GM23338 (cell line): ENCODE measurements around the gene IL24. TPM values are rescaled to one million over a fixed set of nuclear protein-coding genes. Genes with fewer than 3 reads are reported as not detected.

Source experiments
- ATAC-seq: fragments of 200-7000 bp; cut with Tn5 transposase; 3 replicates; pipeline ENCODE4 v1.9.1; 2020
- DNase-seq: peaks from one replicate; pipeline ENCODE4 v3.0.0-alpha.2; 2015; ENCODE audit warnings: low spot score
- H2AFZ ChIP-seq: fragments of 200-600 bp; sonication (generic); 2 replicates; pipeline ENCODE4 v1.8.0; 2016; ENCODE audit warnings: antibody characterized with exemption, mild to moderate bottlenecking, moderate library complexity
- H3F3A ChIP-seq: fragments of 200-600 bp; sonication (generic); replicated peaks from 2 replicates; pipeline ENCODE4 v1.8.0; 2017; ENCODE audit warnings: antibody characterized with exemption, mixed run types, low read depth
- H3K27ac ChIP-seq: fragments of 200-600 bp; sonication (generic); 2 replicates; pipeline ENCODE4 v1.6.1; 2016; ENCODE audit warnings: low read depth
- H3K27me3 ChIP-seq: fragments of 200-600 bp; sonication (generic); 2 replicates; pipeline ENCODE4 v1.8.0; 2016; ENCODE audit warnings: mild to moderate bottlenecking, mixed run types, moderate library complexity; ENCODE audit not compliant: insufficient read depth
- H3K36me3 ChIP-seq: fragments of 200-600 bp; sonication (generic); 2 replicates; pipeline ENCODE4 v1.8.0; 2016; ENCODE audit warnings: mild to moderate bottlenecking; ENCODE audit not compliant: insufficient read depth
- H3K4me1 ChIP-seq: fragments of 200-600 bp; sonication (generic); 2 replicates; pipeline ENCODE4 v1.8.0; 2016; ENCODE audit warnings: mild to moderate bottlenecking, moderate library complexity; ENCODE audit not compliant: insufficient read depth
- H3K4me2 ChIP-seq: fragments of 200-600 bp; sonication (generic); 2 replicates; pipeline ENCODE4 v1.7.1; 2017; ENCODE audit warnings: mixed run types
- H3K4me3 ChIP-seq: fragments of 200-600 bp; sonication (generic); 2 replicates; pipeline ENCODE4 v1.6.1; 2016; ENCODE audit warnings: mixed run types
- H3K79me2 ChIP-seq: fragments of 200-600 bp; sonication (generic); replicated peaks from 2 replicates; pipeline ENCODE4 v1.8.0; 2017; ENCODE audit warnings: mild to moderate bottlenecking; ENCODE audit not compliant: insufficient read depth
- H3K9me2 ChIP-seq: fragments of 200-600 bp; sonication (generic); 2 replicates; pipeline ENCODE4 v1.8.0; 2017; ENCODE audit not compliant: insufficient read depth
- H4K20me1 ChIP-seq: fragments of 200-600 bp; sonication (generic); replicated peaks from 2 replicates; pipeline ENCODE4 v1.8.0; 2017; ENCODE audit warnings: mild to moderate bottlenecking; ENCODE audit not compliant: insufficient read depth
- H3K27ac Mint-ChIP-seq: 2 replicates; pipeline ENCODE4 v1.8.0; 2020; ENCODE audit warnings: inconsistent platforms, mild to moderate bottlenecking, moderate library complexity, mixed read lengths
- H3K27me3 Mint-ChIP-seq: 3 replicates; pipeline ENCODE4 v1.8.0; 2022; ENCODE audit warnings: low read depth, mild to moderate bottlenecking, moderate library complexity, mixed read lengths, inconsistent platforms; ENCODE audit not compliant: insufficient read depth, poor library complexity
- H3K36me3 Mint-ChIP-seq: 3 replicates; pipeline ENCODE4 v1.8.0; 2021; ENCODE audit warnings: low read depth, mild to moderate bottlenecking, inconsistent platforms, moderate library complexity, mixed read lengths
- H3K4me1 Mint-ChIP-seq: 3 replicates; pipeline ENCODE4 v1.8.0; 2020; ENCODE audit warnings: mild to moderate bottlenecking, inconsistent platforms, mixed read lengths
- H3K4me3 Mint-ChIP-seq: 3 replicates; pipeline ENCODE4 v1.8.0; 2021; ENCODE audit warnings: moderate library complexity, mild to moderate bottlenecking, inconsistent platforms, mixed read lengths
- H3K9me3 Mint-ChIP-seq: 3 replicates; pipeline ENCODE4 v1.8.0; 2020; ENCODE audit warnings: moderate library complexity, mild to moderate bottlenecking, inconsistent platforms, mixed read lengths
- CREB1 ChIP-seq: fragments of 250-450 bp; sonication (Bioruptor Pico); IDR thresholded peaks from 2 replicates; pipeline ENCODE4 v1.5.0; 2020; ENCODE audit warnings: low read depth, mild to moderate bottlenecking, moderate library complexity
- ETS1 ChIP-seq: IDR thresholded peaks from 2 replicates; pipeline ENCODE4 v1.6.1; 2016; ENCODE audit warnings: antibody characterized with exemption
- EZH2 ChIP-seq: fragments of 200-600 bp; sonication (generic); IDR thresholded peaks from one replicate; pipeline ENCODE4 v1.8.0; 2017; ENCODE audit warnings: antibody characterized with exemption, mild to moderate bottlenecking, low read depth; ENCODE audit not compliant: unreplicated experiment
- JUNB ChIP-seq: IDR thresholded peaks from one replicate; pipeline ENCODE4 v1.6.1; 2016; ENCODE audit warnings: antibody characterized with exemption; ENCODE audit not compliant: unreplicated experiment
- NANOG ChIP-seq: IDR thresholded peaks from 2 replicates; pipeline ENCODE4 v1.6.1; 2016; ENCODE audit warnings: antibody characterized with exemption, borderline replicate concordance
- POLR2AphosphoS5 ChIP-seq: IDR thresholded peaks from 2 replicates; pipeline ENCODE4 v1.6.1; 2016; ENCODE audit warnings: antibody characterized with exemption, low read depth
- polyA plus RNA-seq: library from polyadenylated mRNA; unstranded; fragments of >200 nt; fragmentation: Nextera tagmentation; extraction: Ambion mirVana; gene quantifications from 2 replicates; pipeline ENCODE4 v1.2.1, GENCODE V29; 2016
- total RNA-seq: library from RNA; depleted of rRNA; stranded (reverse); fragments of >200 nt; shearing (Covaris generic); gene quantifications from 2 replicates; pipeline ENCODE4 v1.2.3, GENCODE V29; 2014
- TF ChIP-seq, protein P1 (sequence below): IDR thresholded peaks from one replicate; pipeline ENCODE4 v1.6.1; 2018; ENCODE audit warnings: antibody characterized with exemption; ENCODE audit not compliant: unreplicated experiment
- TF ChIP-seq, protein P2 (sequence below), 2 experiments: fragments of 200-600 bp in 1 of 2; sonication (generic) in 1 of 2; conservative IDR thresholded peaks; 2 replicates each; pipeline versions ENCODE4 v1.5.1 to v1.6.1; 2016 to 2017; ENCODE audit warnings: antibody characterized with exemption in 2 of 2, low read depth in 2 of 2, mild to moderate bottlenecking in 2 of 2, moderate library complexity in 1 of 2

The IL24 gene
- total and polyA plus RNA-seq, 2 experiments from 2014 or later = not detected

GRCh38 chr1:206913766-206914537 is 16.7 kb downstream of the IL24 start (continued):
- no peak for TF ChIP-seq ETS1
- no peak for TF ChIP-seq POLR2AphosphoS5
- TF ChIP-seq, protein P1, sequence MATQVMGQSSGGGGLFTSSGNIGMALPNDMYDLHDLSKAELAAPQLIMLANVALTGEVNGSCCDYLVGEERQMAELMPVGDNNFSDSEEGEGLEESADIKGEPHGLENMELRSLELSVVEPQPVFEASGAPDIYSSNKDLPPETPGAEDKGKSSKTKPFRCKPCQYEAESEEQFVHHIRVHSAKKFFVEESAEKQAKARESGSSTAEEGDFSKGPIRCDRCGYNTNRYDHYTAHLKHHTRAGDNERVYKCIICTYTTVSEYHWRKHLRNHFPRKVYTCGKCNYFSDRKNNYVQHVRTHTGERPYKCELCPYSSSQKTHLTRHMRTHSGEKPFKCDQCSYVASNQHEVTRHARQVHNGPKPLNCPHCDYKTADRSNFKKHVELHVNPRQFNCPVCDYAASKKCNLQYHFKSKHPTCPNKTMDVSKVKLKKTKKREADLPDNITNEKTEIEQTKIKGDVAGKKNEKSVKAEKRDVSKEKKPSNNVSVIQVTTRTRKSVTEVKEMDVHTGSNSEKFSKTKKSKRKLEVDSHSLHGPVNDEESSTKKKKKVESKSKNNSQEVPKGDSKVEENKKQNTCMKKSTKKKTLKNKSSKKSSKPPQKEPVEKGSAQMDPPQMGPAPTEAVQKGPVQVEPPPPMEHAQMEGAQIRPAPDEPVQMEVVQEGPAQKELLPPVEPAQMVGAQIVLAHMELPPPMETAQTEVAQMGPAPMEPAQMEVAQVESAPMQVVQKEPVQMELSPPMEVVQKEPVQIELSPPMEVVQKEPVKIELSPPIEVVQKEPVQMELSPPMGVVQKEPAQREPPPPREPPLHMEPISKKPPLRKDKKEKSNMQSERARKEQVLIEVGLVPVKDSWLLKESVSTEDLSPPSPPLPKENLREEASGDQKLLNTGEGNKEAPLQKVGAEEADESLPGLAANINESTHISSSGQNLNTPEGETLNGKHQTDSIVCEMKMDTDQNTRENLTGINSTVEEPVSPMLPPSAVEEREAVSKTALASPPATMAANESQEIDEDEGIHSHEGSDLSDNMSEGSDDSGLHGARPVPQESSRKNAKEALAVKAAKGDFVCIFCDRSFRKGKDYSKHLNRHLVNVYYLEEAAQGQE = no peak
- no peak for TF ChIP-seq EZH2
- TF ChIP-seq, protein P2, sequence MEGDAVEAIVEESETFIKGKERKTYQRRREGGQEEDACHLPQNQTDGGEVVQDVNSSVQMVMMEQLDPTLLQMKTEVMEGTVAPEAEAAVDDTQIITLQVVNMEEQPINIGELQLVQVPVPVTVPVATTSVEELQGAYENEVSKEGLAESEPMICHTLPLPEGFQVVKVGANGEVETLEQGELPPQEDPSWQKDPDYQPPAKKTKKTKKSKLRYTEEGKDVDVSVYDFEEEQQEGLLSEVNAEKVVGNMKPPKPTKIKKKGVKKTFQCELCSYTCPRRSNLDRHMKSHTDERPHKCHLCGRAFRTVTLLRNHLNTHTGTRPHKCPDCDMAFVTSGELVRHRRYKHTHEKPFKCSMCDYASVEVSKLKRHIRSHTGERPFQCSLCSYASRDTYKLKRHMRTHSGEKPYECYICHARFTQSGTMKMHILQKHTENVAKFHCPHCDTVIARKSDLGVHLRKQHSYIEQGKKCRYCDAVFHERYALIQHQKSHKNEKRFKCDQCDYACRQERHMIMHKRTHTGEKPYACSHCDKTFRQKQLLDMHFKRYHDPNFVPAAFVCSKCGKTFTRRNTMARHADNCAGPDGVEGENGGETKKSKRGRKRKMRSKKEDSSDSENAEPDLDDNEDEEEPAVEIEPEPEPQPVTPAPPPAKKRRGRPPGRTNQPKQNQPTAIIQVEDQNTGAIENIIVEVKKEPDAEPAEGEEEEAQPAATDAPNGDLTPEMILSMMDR (conservative IDR thresholded peaks at IDR 0.05; ENCODE audit: low read depth in 2 of 2) = no peak

DNA sequence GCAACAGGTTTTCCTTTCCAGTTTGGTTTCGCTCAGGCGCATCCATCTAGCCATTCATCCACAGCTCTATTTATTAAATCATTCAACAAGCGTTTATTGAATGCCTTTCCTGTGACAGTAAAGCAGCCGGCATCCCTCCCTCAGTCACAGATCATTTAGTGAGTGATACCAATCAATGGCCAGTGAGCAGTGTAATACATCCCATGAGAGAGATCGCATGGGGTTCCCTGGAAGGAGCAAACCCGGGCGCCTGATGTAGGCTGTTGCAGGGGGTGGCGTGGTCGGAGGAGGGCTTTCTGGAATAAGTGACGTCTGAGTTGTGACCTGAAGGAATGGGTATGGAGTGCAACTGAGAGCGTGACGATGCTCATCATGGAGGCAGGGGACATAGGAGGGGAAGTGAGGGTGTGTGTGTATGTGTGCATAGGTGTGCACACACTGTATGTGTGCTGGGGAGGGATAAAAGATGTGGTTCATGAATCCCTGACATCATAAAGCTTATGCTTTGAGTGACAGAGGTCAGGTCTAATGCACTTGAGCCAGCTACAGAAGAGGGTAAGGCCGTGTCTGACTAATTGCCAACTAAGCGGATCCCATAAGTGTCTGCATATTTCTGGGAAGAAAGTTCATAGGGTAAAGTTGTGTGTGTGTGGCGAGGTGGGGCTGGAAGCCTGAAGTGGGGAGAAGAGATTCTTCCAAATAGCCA is 17.9 kb downstream of the IL24 start:
- no peaks in the 10 kb centered on the region for H3K36me3 ChIP-seq
- H3K36me3 Mint-ChIP-seq = no peaks in the 10 kb centered on the region
- no peak overlapping the region for H2AFZ ChIP-seq
- no peak overlapping the region for H3K4me3 ChIP-seq
- H3K27ac ChIP-seq = no peak overlapping the region
- H3K27ac Mint-ChIP-seq = no peak overlapping the region
- DNase-seq (no peak), ATAC-seq (no peak)
- peaks cover 9% of the 10 kb centered on the region for H3K27me3 ChIP-seq
- no peak overlapping the region for H3K4me3 Mint-ChIP-seq
- H4K20me1 ChIP-seq = no peaks in the 10 kb centered on the region
- H3K4me1 ChIP-seq = no peaks in the 10 kb centered on the region; the same call in 1 of the 2 replicates
- H3K79me2 ChIP-seq = no peaks in the 10 kb centered on the region
- no peaks in the 10 kb centered on the region for H3K9me2 ChIP-seq
- TF ChIP-seq, protein P2 (conservative IDR thresholded peaks at IDR 0.05; ENCODE audit: low read depth in 2 of 2) = no peak
- TF ChIP-seq CREB1 (CRISPR knock-in tag) (no peak), JUNB (no peak), EZH2 (no peak), NANOG (no peak)
- TF ChIP-seq, protein P1 = no peak
- no peak overlapping the region for H3K4me2 ChIP-seq
- peaks cover 7% of the 10 kb centered on the region for H3K27me3 Mint-ChIP-seq
- no peaks in the 10 kb centered on the region for H3K9me3 Mint-ChIP-seq
- peaks cover 2% of the 10 kb centered on the region; the same call in 1 of the 2 replicates for H3F3A ChIP-seq
- no peaks in the 10 kb centered on the region for H3K4me1 Mint-ChIP-seq
